Spleen (tissue), 11 donors: ENCODE results near the gene ZMYND19. TPM values are rescaled to one million over a fixed set of nuclear protein-coding genes. Genes with fewer than 3 reads are reported as not detected.

Source experiments
- DNase-seq: peaks from one replicate; pipeline ENCODE4 v3.0.0-alpha.2; 2020
- H3K27ac ChIP-seq, 8 donors: fragments of 200-600 bp; sonication (generic) in 7 of 8; 1 replicate in 4 of 8; 2 replicates in 4 of 8; pipeline versions ENCODE4 v1.5.0 to v1.8.0; 2016 to 2021; ENCODE audit warnings: inconsistent platforms in 4 of 8, mild to moderate bottlenecking in 4 of 8, moderate library complexity in 1 of 8
- H3K27me3 ChIP-seq, 7 donors: fragments of 200-600 bp; sonication (generic) in 6 of 7; replicated peaks in 1 of 7; 1 replicate in 4 of 7; 2 replicates in 3 of 7; pipeline versions ENCODE4 v1.5.0 to v1.8.0; 2016 to 2021; ENCODE audit warnings: inconsistent platforms in 3 of 7, mild to moderate bottlenecking in 1 of 7
- H3K36me3 ChIP-seq, 6 donors: fragments of 200-600 bp; sonication (generic) in 5 of 6; 1 replicate in 4 of 6; 2 replicates in 2 of 6; pipeline versions ENCODE4 v1.5.0 to v1.8.0; 2016 to 2021; ENCODE audit warnings: inconsistent platforms in 2 of 6
- H3K4me1 ChIP-seq, 6 donors: fragments of 200-600 bp; sonication (generic) in 5 of 6; 1 replicate in 3 of 6; 2 replicates in 3 of 6; pipeline versions ENCODE4 v1.5.0 to v1.8.0; 2016 to 2021; ENCODE audit warnings: inconsistent platforms in 3 of 6
- H3K4me3 ChIP-seq, 8 donors: fragments of 200-600 bp; sonication (generic) in 7 of 8; 1 replicate in 4 of 8; 2 replicates in 4 of 8; pipeline versions ENCODE4 v1.5.0 to v1.8.0; 2016 to 2021; ENCODE audit warnings: inconsistent platforms in 4 of 8, mild to moderate bottlenecking in 4 of 8, moderate library complexity in 2 of 8
- H3K9me3 ChIP-seq, 8 donors: fragments of 200-600 bp; sonication (generic) in 7 of 8; 1 replicate in 4 of 8; 2 replicates in 4 of 8; pipeline versions ENCODE4 v1.5.0 to v1.8.0; 2016 to 2021; ENCODE audit warnings: inconsistent platforms in 4 of 8
- POLR2A ChIP-seq, 3 donors: fragments of 450-650 bp; IDR thresholded peaks; one replicate each; pipeline ENCODE4 v1.5.1; 2017; ENCODE audit warnings: antibody characterized with exemption in 3 of 3, mild to moderate bottlenecking in 1 of 3
- POLR2AphosphoS5 ChIP-seq, 3 donors: sonication (generic); formaldehyde crosslinking; IDR thresholded peaks; one replicate each; pipeline ENCODE4 v1.5.1; 2017; ENCODE audit warnings: antibody characterized with exemption in 3 of 3
- WGBS, 5 donors: extraction: QIAGEN DNeasy Blood & Tissue Kit in 3 of 5; methylation state at CpG; one replicate each; pipeline versions ENCODE4 v1.1.5 to v1.1.7; 2013 to 2018; 5-methylcytosine and 5-hydroxymethylcytosine counted together
- intact Hi-C: fragments of 100-400 bp; cut with DNase I; formaldehyde crosslinking; loops from one replicate; pipeline ENCODE4 v1.15.0; 2023; ENCODE audit warnings: low total_unique reads
- polyA plus RNA-seq, 3 donors: library from polyadenylated mRNA; stranded (reverse); fragments of 200-250 nt; gene quantifications; one replicate each; pipeline ENCODE4 v1.2.1, GENCODE V29; 2013
- total RNA-seq, 7 donors: library from RNA; depleted of rRNA in 3 of 7; stranded (reverse); fragments of >200 nt in 3 of 7; fragmentation: NEBNext Ultra II Directional in 4 of 7; extraction: Animal tissue kit (Norgen Biotek cat#: 25700) in 4 of 7; gene quantifications; one replicate each; pipeline versions ENCODE4 v1.1.0 to v1.2.1, GENCODE V29; 2016 to 2021
- TF ChIP-seq, protein P1 (sequence below), 11 experiments: fragments of 200-600 bp in 7 of 11; fragments of 450-650 bp in 4 of 11; sonication (generic) in 4 of 11; IDR thresholded peaks in 8 of 11; conservative IDR thresholded peaks in 3 of 11; 1 replicate in 7 of 11; 2 replicates in 4 of 11; pipeline versions ENCODE4 v1.4.0 to v1.8.0; 2016 to 2021; ENCODE audit warnings: antibody characterized with exemption in 11 of 11, inconsistent platforms in 4 of 11, mild to moderate bottlenecking in 1 of 11
- donor health status: healthy with polysubstance abuse.
- donor health status: DM: no; HTN: no; CAD: no; lungs with moderate emphysema.
- donor health status: DM: no; HTN: no; CAD: no.
- donor health status: Bipolar disorder and iron deficiency.
- donor health status: healthy.
- donor health status: DM: no; HTN: no; CAD: no.
- donor health status: DM: yes; HTN: yes; CAD: no.

ZMYND19 gene
- total and polyA plus RNA-seq, 10 donors = 12.7 to 24.1 (median 16.3) TPM

DNA sequence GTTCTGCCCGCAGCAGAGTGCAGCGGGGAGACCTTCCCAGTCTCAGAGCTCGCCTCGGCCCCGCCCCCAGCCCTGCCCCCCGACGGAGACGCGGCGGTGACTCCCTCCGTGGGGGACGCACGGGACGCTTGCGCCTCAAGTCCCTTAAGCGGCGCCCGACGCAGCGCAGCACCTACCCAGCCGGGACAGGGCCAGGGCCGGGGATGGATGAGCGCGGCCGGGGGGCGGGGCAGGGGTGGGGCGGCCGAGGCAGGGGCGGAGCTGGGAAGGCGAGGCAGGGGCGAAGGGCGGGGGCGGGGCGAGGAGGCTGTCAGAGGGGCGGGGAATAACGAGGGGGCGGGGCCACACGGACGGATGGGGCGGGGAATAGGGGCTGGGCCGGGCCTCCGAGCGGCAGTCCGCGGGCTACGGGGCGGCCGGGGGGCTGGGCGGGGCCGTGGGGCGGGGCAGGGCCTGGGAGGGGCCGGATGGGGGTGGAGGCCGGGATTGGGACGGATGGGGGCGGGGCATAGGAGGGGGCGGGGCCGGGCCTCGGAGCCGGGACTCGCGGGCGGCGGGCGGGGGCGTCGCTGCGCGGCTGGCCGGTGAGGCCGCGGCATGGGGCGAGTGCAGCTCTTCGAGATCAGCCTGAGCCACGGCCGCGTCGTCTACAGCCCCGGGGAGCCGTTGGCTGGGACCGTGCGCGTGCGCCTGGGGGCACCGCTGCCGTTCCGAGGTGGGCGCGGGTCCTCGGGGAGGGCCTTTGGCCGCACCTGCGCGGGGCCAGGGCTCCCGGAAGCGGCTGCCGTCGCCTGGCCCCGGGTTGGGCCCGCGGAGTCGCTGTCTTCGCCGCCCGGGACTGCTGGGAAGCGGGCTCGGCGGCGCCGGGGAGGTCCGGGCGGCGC lies 15.1 kb upstream of the ZMYND19 start, which contains the start of gene ARRDC1:
ARRDC1 (plus strand) TSS at position 566 of the 884 bp plus-strand sequence; CDS start at position 598, 32 bp downstream.
- intact Hi-C loops = no loop called here
- 0 to 2% (median 1%) methylated on average over 10 to 111 of the region's 111 CpGs for WGBS, 5 donors
- peaks cover 15 to 74% (median 45%) of the 10 kb centered on the region in 6 donors for H3K4me1 ChIP-seq
- no peaks in the 10 kb centered on the region for H3K9me3 ChIP-seq
- peaks cover 0 to 18% (median 0%) of the 10 kb centered on the region in 6 donors for H3K36me3 ChIP-seq
- TF ChIP-seq POLR2A (IDR thresholded peaks at IDR 0.05) (no peak), POLR2AphosphoS5 (IDR thresholded peaks at IDR 0.05) (peak; percentile 75 to 79 (median 77))
- TF ChIP-seq, protein P1, sequence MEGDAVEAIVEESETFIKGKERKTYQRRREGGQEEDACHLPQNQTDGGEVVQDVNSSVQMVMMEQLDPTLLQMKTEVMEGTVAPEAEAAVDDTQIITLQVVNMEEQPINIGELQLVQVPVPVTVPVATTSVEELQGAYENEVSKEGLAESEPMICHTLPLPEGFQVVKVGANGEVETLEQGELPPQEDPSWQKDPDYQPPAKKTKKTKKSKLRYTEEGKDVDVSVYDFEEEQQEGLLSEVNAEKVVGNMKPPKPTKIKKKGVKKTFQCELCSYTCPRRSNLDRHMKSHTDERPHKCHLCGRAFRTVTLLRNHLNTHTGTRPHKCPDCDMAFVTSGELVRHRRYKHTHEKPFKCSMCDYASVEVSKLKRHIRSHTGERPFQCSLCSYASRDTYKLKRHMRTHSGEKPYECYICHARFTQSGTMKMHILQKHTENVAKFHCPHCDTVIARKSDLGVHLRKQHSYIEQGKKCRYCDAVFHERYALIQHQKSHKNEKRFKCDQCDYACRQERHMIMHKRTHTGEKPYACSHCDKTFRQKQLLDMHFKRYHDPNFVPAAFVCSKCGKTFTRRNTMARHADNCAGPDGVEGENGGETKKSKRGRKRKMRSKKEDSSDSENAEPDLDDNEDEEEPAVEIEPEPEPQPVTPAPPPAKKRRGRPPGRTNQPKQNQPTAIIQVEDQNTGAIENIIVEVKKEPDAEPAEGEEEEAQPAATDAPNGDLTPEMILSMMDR (IDR thresholded peaks at IDR 0.05 in 8 of 11, conservative IDR thresholded peaks at IDR 0.05 in 3 of 11) = peak in 1 of 11 experiments; percentile 8
- peak; percentile 99 for DNase-seq
- peak within 1 kb of the TSS; percentile 70 to 97 (median 87) for H3K4me3 ChIP-seq
- H3K27ac ChIP-seq = peak within 1 kb of the TSS; percentile 75 to 98 (median 94)
- no peaks in the 10 kb centered on the region for H3K27me3 ChIP-seq

DNA sequence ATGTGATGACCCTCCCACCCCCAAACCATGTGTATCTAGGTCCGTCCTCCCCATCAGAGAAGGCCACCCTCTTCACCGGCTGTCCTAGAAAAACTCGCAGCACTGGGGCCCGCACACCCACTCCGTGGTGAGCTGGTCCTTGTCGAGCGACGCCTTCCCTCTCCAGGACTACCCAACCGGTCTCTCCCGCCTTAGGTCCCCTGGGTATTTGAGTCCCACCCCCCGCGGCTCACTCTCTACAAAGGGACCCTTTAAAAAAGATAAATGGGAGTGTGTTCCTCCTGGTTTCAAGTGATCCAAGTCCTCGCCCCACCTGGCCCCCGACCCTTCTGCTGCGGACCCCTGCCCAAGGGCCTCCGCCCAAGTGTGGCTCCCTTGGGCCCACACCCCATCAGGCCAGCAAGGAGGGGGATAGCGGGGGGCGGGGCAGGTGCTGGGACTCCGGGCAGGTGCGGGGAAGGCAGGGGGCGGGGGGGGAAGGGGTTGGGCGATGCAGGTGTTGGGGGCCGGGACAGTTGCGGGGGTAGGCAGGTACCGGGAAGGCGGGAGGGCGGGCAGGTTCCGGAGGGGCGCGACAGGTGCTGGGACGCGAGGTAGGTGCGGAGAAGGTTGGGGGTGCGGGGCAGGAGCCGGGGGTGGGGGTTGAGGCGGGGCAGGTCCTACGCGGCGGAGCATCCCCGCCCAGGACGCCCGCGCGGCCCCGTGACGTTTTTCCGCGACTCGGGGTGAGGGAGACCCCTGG lies 14.2 kb upstream of the ZMYND19 start:
- H3K4me3 ChIP-seq = peak overlapping the region; percentile 37 to 97 (median 76)
- no peaks in the 10 kb centered on the region for H3K9me3 ChIP-seq
- H3K4me1 ChIP-seq = peaks cover 15 to 66% (median 44%) of the 10 kb centered on the region in 6 donors
- H3K27ac ChIP-seq = peak overlapping the region in 7 of 8 donors; percentile 58 to 98 (median 82)
- H3K36me3 ChIP-seq = peaks cover 0 to 15% (median 0%) of the 10 kb centered on the region in 6 donors
- no peaks in the 10 kb centered on the region for H3K27me3 ChIP-seq
- intact Hi-C loops = no loop called here
- 19 to 28% (median 20%) methylated on average over 29 to 49 of the region's 49 CpGs for WGBS, 5 donors
- no peak for DNase-seq
- TF ChIP-seq POLR2AphosphoS5 (IDR thresholded peaks at IDR 0.05) (no peak), POLR2A (IDR thresholded peaks at IDR 0.05) (no peak)
- TF ChIP-seq, protein P1 (IDR thresholded peaks at IDR 0.05 in 8 of 11, conservative IDR thresholded peaks at IDR 0.05 in 3 of 11) = no peak

DNA sequence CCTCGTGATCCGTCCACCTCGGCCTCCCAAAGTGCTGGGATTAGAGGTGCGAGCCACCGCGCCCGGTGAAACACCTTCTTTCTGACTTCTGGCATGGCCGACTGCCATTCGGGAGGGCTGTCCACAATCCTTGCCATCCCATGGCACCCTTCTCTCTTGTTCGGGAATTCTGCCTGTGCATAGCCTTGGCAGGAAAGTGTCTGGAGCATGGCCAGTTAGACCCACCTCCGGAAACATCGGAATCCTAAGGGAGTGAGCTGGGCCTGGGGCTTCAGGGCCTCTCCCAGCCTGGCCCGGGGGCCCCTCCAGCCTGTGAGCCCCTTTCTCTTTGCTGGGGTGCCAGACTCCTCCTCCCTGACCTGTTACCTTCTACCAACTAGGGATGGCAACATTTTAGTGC lies 13.6 kb upstream of the ZMYND19 start:
- H3K4me3 ChIP-seq = no peak overlapping the region
- peaks cover 0 to 9% (median 0%) of the 10 kb centered on the region in 6 donors for H3K36me3 ChIP-seq
- no peak for DNase-seq
- H3K27ac ChIP-seq = no peak overlapping the region
- WGBS, 5 donors = 87 to 96% (median 88%) methylated on average over 13 of the region's 13 CpGs
- no peak for TF ChIP-seq POLR2AphosphoS5 (IDR thresholded peaks at IDR 0.05)
- TF ChIP-seq, protein P1 (IDR thresholded peaks at IDR 0.05 in 8 of 11, conservative IDR thresholded peaks at IDR 0.05 in 3 of 11) = no peak
- no peaks in the 10 kb centered on the region for H3K9me3 ChIP-seq
- peaks cover 15 to 60% (median 42%) of the 10 kb centered on the region in 6 donors for H3K4me1 ChIP-seq
- no peaks in the 10 kb centered on the region for H3K27me3 ChIP-seq
- intact Hi-C loops = no loop called here
